DMS114 treated with DMSO at 0.1 percent for 48 hours (cell line): ENCODE results near the gene QRSL1.
A peak's percentile ranks its signal among the peaks of the same experiment; 100 is the strongest.
"Not testable (repeated sequence)": the region's sequence is repeated elsewhere in the genome, so short reads cannot be mapped to it uniquely, and the experiment has no call there.

Source experiments
- DNase-seq: peaks from one replicate; lab custom pipeline; 2025; ENCODE audit not compliant: unreplicated experiment; lab: John Stamatoyannopoulos, UW

The QRSL1 gene

DNA sequence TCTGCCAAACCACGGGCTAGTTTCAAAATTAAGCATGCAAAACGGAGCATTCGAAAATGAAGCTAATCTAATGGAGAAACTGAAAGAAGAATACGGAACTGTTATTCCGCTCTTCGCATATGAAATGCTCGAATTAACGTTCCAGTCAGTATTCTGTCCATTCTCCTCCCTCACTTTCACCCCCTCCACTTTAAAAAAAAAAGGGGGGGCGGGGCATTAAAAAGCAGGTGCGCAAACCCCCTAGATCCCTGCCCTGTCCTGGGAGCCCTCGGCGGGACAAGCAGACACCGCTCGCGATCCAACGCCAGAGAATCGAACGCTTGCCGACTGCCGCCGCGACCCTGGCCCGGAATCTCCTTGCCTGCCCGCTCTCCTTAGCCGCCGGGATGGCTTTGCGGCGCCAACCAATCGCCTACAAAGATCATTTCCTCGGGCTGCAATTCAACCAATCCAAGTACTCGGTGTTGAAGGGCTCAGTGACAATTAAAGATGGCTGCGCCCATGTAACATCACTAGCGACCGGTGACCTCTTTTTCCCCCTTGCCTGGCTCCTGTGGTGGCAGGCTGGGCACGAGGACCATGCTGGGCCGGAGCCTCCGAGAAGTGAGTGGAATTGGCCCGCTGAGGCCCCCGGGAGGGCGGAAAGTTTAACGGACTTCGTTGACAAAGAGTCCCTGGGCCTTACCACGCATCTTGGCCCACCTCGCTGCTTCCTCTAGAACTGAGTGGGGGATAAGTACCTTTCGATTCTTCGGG lies at the start of gene QRSL1, which contains the start of gene RTN4IP1:
Gene QRSL1 (plus strand): TSS at position 476 of the 756 bp plus-strand sequence. CDS start 104 bp downstream, at position 580.
Gene RTN4IP1 (minus strand): TSS at position 396 of the 756 bp plus-strand sequence. CDS start 477 bp downstream, outside the sequence.
- peak; percentile 84 for DNase-seq

- DNase-seq, result no peak
These were observed 47.9 kb upstream of the QRSL1 start for GRCh38 chr6:106581468-106581867.

- no peak for DNase-seq
These were observed 42.5 kb upstream of the QRSL1 start for GRCh38 chr6:106586815-106587415.

- DNase-seq, result not testable (repeated sequence)
These were observed 40.4 kb upstream of the QRSL1 start for GRCh38 chr6:106588937-106589336.

GRCh38 chr6:106591111-106591825 lies 38.1 kb upstream of the QRSL1 start:
- no peak for DNase-seq

DNA sequence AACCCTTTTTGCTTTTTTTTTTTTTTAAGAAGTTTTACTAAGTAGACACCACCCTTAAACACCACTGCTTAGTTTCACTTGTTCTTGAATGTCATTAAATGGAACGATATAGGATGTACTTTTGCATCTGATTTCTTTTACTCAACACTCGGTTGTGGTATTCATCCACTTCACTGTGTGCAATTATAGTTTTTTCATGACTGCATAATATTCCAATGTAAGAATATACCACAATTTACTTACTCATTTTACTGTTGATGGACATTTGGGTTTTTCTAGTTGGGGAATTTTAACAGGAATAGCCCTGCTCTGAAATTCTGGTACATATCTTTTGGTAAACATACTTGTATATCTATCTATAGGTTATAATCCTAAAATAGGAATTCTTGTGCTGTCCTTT lies 29.9 kb upstream of the QRSL1 start:
- no peak for DNase-seq

- DNase-seq, result no peak
These were observed 29.0 kb upstream of the QRSL1 start for GRCh38 chr6:106600329-106600728.

- DNase-seq, result peak; percentile 43
These were observed 21.2 kb upstream of the QRSL1 start for GRCh38 chr6:106608080-106608668.

- no peak for DNase-seq
These were observed 19.7 kb upstream of the QRSL1 start for GRCh38 chr6:106609699-106610098.

DNA sequence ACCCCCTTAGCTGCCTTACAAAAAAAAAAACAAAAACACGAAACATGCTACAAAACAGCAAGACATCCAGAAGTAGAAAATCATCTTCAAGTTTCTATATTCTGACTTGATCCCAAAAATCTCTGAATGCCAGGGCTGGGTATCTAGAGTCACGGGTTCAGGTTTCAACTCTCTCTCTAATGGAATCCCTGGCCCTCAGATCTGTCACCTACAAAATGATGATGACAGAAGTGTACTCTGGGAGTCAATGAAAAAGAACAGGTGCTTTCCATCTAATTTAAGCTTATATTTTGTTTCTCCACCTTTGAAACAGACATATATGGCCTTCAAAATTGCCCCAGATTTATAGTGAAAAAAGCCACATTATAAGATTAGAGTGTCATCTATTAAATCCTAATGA lies 18.3 kb upstream of the QRSL1 start:
- DNase-seq, result no peak

GRCh38 chr6:106612671-106613416 lies 16.5 kb upstream of the QRSL1 start:
- no peak for DNase-seq

GRCh38 chr6:106613590-106613989 lies 15.8 kb upstream of the QRSL1 start:
- no peak for DNase-seq

- no peak for DNase-seq
These were observed 15.2 kb upstream of the QRSL1 start for GRCh38 chr6:106614166-106614565.

GRCh38 chr6:106614592-106615257 lies 14.7 kb upstream of the QRSL1 start:
- no peak for DNase-seq

DNA sequence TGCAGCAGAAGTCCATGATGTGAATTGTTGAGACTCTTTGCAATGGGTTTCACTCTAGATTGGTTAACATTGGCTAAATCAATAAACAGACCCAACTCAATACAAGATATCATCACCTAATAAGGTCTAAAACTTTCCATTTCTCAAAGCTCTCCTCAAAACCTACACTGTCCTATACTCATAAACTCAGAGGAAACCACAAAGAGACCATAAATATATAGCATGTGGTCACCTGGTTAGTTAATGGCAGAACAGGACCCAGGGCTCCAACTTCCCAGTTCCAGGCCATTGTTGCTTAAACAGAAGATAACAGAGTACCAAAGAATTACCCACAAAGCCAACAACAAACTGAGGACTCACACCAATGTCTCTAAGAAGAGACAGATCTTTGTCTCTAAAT lies 12.1 kb upstream of the QRSL1 start:
- no peak for DNase-seq

GRCh38 chr6:106617857-106618256 lies 11.5 kb upstream of the QRSL1 start:
- no peak for DNase-seq

GRCh38 chr6:106618324-106618723 lies 11.1 kb upstream of the QRSL1 start:
- DNase-seq, result no peak

- no peak for DNase-seq
These were observed 10.2 kb upstream of the QRSL1 start for GRCh38 chr6:106619223-106619622.

DNA sequence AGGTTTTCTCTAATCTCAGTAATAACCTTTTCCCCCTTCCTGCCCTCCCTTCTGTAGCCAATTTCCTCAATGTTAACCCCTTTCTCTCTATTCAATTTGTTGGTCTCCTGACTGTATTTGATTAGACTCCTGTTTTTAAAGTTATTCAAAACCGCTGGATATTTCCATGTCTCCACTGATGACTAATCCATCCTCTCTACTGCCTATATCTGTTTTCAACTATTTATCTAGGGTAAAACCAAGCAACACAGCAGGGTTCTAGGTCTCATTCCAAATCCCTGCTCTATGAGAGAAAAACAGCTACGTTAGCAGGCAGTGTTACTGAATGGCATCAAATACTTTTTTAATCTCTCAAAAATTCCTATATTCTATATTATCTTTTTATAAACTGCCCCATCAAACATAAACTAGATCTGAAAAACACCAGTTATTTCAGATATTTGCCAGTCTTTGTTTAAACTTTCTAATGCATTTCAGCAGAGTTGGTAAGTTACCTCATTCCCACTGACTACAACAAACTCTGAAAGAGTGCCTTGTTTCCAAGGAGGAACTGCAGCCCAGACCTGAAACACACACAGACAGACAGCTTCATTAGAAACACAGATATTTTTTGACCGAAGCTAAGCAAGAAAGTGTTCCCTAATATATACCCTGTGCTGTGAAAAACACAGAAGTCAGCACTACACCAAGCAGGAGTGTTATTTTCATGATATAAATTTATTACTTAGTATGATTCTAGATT lies 8.3 kb upstream of the QRSL1 start:
- DNase-seq, result no peak

DNA sequence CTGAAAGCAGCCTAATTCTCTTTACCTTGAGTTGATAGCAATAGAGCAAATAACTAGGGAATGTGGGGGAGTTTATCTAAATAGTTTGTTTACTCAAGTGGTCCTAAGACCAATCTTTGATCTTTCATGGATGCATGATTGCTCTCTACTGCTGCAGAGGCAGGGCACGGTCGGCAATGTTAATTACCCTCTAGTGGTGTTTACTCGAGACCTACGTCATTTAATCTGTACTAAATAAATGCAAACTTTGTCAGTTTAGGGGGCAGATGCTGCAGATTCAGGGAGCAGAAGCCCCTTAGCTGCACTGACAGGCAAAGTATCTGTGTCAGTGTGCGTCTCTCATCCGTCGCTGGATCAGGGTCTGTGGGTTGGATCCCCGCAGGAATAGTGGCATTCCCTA lies 7.0 kb upstream of the QRSL1 start:
- no peak for DNase-seq
